HFFc6 (cell line): ENCODE measurements around the gene SPATA16. TPM values are rescaled to one million over a fixed set of nuclear protein-coding genes. Genes with fewer than 3 reads are reported as not detected.

Experiments
- DNase-seq: peaks from one replicate; pipeline ENCODE4 v3.0.0-alpha.2; 2018
- H3K27ac Mint-ChIP-seq: 2 replicates; pipeline ENCODE4 v1.8.0; 2020; ENCODE audit warnings: mild to moderate bottlenecking, mixed read lengths
- H3K27me3 Mint-ChIP-seq: 2 replicates; pipeline ENCODE4 v1.8.0; 2021; ENCODE audit warnings: mild to moderate bottlenecking, moderate library complexity, mixed read lengths; ENCODE audit not compliant: insufficient read depth
- H3K36me3 Mint-ChIP-seq: 2 replicates; pipeline ENCODE4 v1.8.0; 2021; ENCODE audit warnings: low read depth, mixed read lengths
- H3K4me1 Mint-ChIP-seq: 2 replicates; pipeline ENCODE4 v1.8.0; 2020; ENCODE audit warnings: low read depth, mixed read lengths
- H3K4me3 Mint-ChIP-seq: 2 replicates; pipeline ENCODE4 v1.8.0; 2020; ENCODE audit warnings: mild to moderate bottlenecking, moderate library complexity, mixed read lengths
- H3K9me3 Mint-ChIP-seq: 2 replicates; pipeline ENCODE4 v1.8.0; 2020; ENCODE audit warnings: mild to moderate bottlenecking, mixed read lengths
- CTCF ChIP-seq: fragments of 200-600 bp; sonication (generic); IDR thresholded peaks from 2 replicates; pipeline ENCODE4 v1.5.0; 2021; ENCODE audit warnings: antibody characterized with exemption, mild to moderate bottlenecking
- total RNA-seq, 6 experiments: library from RNA; stranded (reverse); fragmentation: NEBNext Ultra II Directional; extraction: Animal tissue kit (Norgen Biotek cat#: 25700); gene quantifications; 2 replicates in 1 of 6; 3 replicates in 5 of 6; pipeline ENCODE4 v1.2.3, GENCODE V29; 2021

Gene SPATA16
- total RNA-seq, 6 experiments from 2014 or later, result not detected

- no peaks in the 10 kb centered on the region for H3K27me3 Mint-ChIP-seq
- H3K36me3 Mint-ChIP-seq, result no peaks in the 10 kb centered on the region
- TF ChIP-seq CTCF, result no peak
- DNase-seq, result no peak
- peaks cover 15% of the 10 kb centered on the region for H3K9me3 Mint-ChIP-seq
- no peak overlapping the region for H3K27ac Mint-ChIP-seq
- H3K4me3 Mint-ChIP-seq, result no peak overlapping the region
- H3K4me1 Mint-ChIP-seq, result no peaks in the 10 kb centered on the region
Observed at GRCh38 chr3:173098959-173099358, 42.1 kb downstream of the SPATA16 start.

GRCh38 chr3:173096994-173097785, 43.8 kb downstream of the SPATA16 start:
- no peak for TF ChIP-seq CTCF
- no peak for DNase-seq
- Mint-ChIP-seq H3K27me3 (no peaks in the 10 kb centered on the region), H3K4me3 (no peak overlapping the region), H3K4me1 (no peaks in the 10 kb centered on the region), H3K27ac (no peak overlapping the region), H3K9me3 (peaks cover 11% of the 10 kb centered on the region), H3K36me3 (no peaks in the 10 kb centered on the region)

GRCh38 chr3:173096140-173096539, 44.9 kb downstream of the SPATA16 start:
- Mint-ChIP-seq H3K36me3 (no peaks in the 10 kb centered on the region), H3K4me1 (no peaks in the 10 kb centered on the region), H3K4me3 (no peak overlapping the region), H3K27me3 (no peaks in the 10 kb centered on the region), H3K27ac (no peak overlapping the region), H3K9me3 (peaks cover 15% of the 10 kb centered on the region)
- no peak for TF ChIP-seq CTCF
- no peak for DNase-seq

GRCh38 chr3:173092038-173092437, 49.0 kb downstream of the SPATA16 start:
- no peak overlapping the region for H3K4me3 Mint-ChIP-seq
- H3K27me3 Mint-ChIP-seq, result no peaks in the 10 kb centered on the region
- H3K27ac Mint-ChIP-seq, result no peak overlapping the region
- no peaks in the 10 kb centered on the region for H3K36me3 Mint-ChIP-seq
- no peaks in the 10 kb centered on the region for H3K4me1 Mint-ChIP-seq
- H3K9me3 Mint-ChIP-seq, result peaks cover 28% of the 10 kb centered on the region
- no peak for DNase-seq
- TF ChIP-seq CTCF, result no peak

- H3K4me1 Mint-ChIP-seq, result no peaks in the 10 kb centered on the region
- no peak for TF ChIP-seq CTCF
- H3K36me3 Mint-ChIP-seq, result no peaks in the 10 kb centered on the region
- H3K4me3 Mint-ChIP-seq, result no peak overlapping the region
- peaks cover 34% of the 10 kb centered on the region for H3K9me3 Mint-ChIP-seq
- H3K27ac Mint-ChIP-seq, result no peak overlapping the region
- no peak for DNase-seq
- no peaks in the 10 kb centered on the region for H3K27me3 Mint-ChIP-seq
Observed at GRCh38 chr3:173090492-173090891, 50.5 kb downstream of the SPATA16 start.
